Caco-2 (cell line): Measurements from ENCODE around the gene ZNF764. TPM values are rescaled to one million over a fixed set of nuclear protein-coding genes. Genes with fewer than 3 reads are reported as not detected.

Experiments
- BruUV-seq: library from RNA; stranded (reverse); fragments of 400-500 nt; replicated peaks from 2 replicates; lab custom pipeline; 2021; lab: Mats Ljungman, UMichigan
- CTCF ChIA-PET: fragments of 300-600 bp; sonication (Branson Sonifier 250); formaldehyde crosslinking; loops from one replicate; lab custom pipeline; 2022; ENCODE audit warnings: antibody characterized with exemption; lab: Charles Lee
- POLR2A ChIA-PET: fragments of 300-600 bp; sonication (Branson Sonifier 250); formaldehyde crosslinking; loops from one replicate; lab custom pipeline; 2022; ENCODE audit warnings: antibody characterized with exemption; lab: Charles Lee
- DNase-seq, 2 experiments: peaks; one replicate each; pipeline versions ENCODE4 v3.0.0 to v3.0.0-alpha.2; 2020 to 2022
- H3K27me3 ChIP-seq: replicated peaks from 2 replicates; pipeline ENCODE4 v1.6.0; 2011; ENCODE audit warnings: low read length; ENCODE audit not compliant: control insufficient read depth, insufficient read depth
- H3K36me3 ChIP-seq: 2 replicates; pipeline ENCODE4 v1.5.1; 2011; ENCODE audit warnings: low read length; ENCODE audit not compliant: control insufficient read depth, insufficient read depth
- H3K4me1 ChIP-seq: fragments of 250-450 bp; sonication (Bioruptor Pico); 2 replicates; pipeline ENCODE4 v1.5.1; 2020; ENCODE audit warnings: mild to moderate bottlenecking
- H3K4me3 ChIP-seq: 2 replicates; pipeline ENCODE4 v1.5.1; 2011; ENCODE audit warnings: low read depth, mild to moderate bottlenecking, control low read depth, low read length
- H3K9me3 ChIP-seq: fragments of 250-450 bp; sonication (Bioruptor Pico); 2 replicates; pipeline ENCODE4 v1.5.1; 2020; ENCODE audit warnings: mild to moderate bottlenecking, moderate library complexity
- H3K27ac Mint-ChIP-seq: one replicate; pipeline ENCODE4 v1.8.0; 2022; ENCODE audit warnings: mixed read lengths; ENCODE audit not compliant: unreplicated experiment
- H3K27me3 Mint-ChIP-seq: one replicate; pipeline ENCODE4 v1.8.0; 2022; ENCODE audit warnings: mixed read lengths; ENCODE audit not compliant: insufficient read depth, unreplicated experiment
- H3K36me3 Mint-ChIP-seq: one replicate; pipeline ENCODE4 v1.8.0; 2022; ENCODE audit warnings: mild to moderate bottlenecking, mixed read lengths; ENCODE audit not compliant: insufficient read depth, unreplicated experiment
- H3K4me1 Mint-ChIP-seq: one replicate; pipeline ENCODE4 v1.8.0; 2022; ENCODE audit warnings: low read depth, mixed read lengths; ENCODE audit not compliant: unreplicated experiment
- H3K4me3 Mint-ChIP-seq: one replicate; pipeline ENCODE4 v1.8.0; 2022; ENCODE audit warnings: mild to moderate bottlenecking, moderate library complexity, mixed read lengths; ENCODE audit not compliant: unreplicated experiment
- H3K9me3 Mint-ChIP-seq: one replicate; pipeline ENCODE4 v1.8.0; 2022; ENCODE audit warnings: mixed read lengths; ENCODE audit not compliant: unreplicated experiment
- intact Hi-C: fragments of 100-400 bp; cut with micrococcal nuclease; formaldehyde crosslinking; loops from one replicate; pipeline ENCODE4 v1.10.0; 2022; ENCODE audit not compliant: unreplicated experiment
- microRNA-seq: library from miRNA; unstranded; fragments of <30 nt; microRNA quantifications from one replicate; pipeline ENCODE4 v1.2.0, GENCODE V29; 2022
- total RNA-seq: library from RNA; stranded (reverse); gene quantifications from 2 replicates; pipeline ENCODE4 v1.2.3, GENCODE V29; 2022
- TF ChIP-seq, protein P1 (sequence below), 2 experiments: fragments of 200-600 bp in 1 of 2; IDR thresholded peaks; 1 replicate in 1 of 2; 2 replicates in 1 of 2; pipeline versions ENCODE4 v1.5.1 to v1.8.0; 2011 to 2022; ENCODE audit warnings: antibody characterized with exemption in 1 of 2, control low read depth in 1 of 2, inconsistent platforms in 1 of 2, low read depth in 1 of 2, low read length in 1 of 2, mild to moderate bottlenecking in 1 of 2, moderate library complexity in 1 of 2; ENCODE audit not compliant: insufficient read depth in 1 of 2, severe bottlenecking in 1 of 2, unreplicated experiment in 1 of 2

The ZNF764 gene
- total RNA-seq, 1 experiment from 2014 or later = 8.5 TPM

DNA sequence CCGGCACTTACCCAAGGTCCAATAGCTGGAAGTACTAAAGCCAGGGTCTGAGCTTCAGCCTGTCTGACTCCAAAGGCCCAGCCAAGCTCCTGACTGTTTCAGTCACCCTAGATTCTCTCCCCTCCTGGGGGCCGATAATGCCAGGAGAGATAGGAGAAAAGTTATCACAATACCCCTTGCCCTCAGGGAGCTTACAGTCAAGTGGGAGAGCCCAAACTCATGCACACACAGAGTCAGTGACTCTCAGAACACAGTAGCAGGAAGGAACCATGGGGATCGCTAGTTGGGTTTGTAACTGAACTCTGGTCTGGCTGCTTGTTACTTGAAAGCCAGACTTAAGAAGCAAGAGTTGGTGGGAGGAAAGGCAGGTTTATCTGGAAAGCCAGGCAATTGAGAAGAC, 46.7 kb downstream of the ZNF764 start:
- TF ChIP-seq, protein P1, sequence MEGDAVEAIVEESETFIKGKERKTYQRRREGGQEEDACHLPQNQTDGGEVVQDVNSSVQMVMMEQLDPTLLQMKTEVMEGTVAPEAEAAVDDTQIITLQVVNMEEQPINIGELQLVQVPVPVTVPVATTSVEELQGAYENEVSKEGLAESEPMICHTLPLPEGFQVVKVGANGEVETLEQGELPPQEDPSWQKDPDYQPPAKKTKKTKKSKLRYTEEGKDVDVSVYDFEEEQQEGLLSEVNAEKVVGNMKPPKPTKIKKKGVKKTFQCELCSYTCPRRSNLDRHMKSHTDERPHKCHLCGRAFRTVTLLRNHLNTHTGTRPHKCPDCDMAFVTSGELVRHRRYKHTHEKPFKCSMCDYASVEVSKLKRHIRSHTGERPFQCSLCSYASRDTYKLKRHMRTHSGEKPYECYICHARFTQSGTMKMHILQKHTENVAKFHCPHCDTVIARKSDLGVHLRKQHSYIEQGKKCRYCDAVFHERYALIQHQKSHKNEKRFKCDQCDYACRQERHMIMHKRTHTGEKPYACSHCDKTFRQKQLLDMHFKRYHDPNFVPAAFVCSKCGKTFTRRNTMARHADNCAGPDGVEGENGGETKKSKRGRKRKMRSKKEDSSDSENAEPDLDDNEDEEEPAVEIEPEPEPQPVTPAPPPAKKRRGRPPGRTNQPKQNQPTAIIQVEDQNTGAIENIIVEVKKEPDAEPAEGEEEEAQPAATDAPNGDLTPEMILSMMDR (IDR thresholded peaks at IDR 0.05; ENCODE audit: insufficient read depth in 1 of 2, low read depth in 1 of 2, low read length in 1 of 2, severe bottlenecking in 1 of 2, unreplicated experiment in 1 of 2) = no peak
- H3K4me1 ChIP-seq = no peaks in the 10 kb centered on the region
- H3K27me3 Mint-ChIP-seq = no peaks in the 10 kb centered on the region
- H3K4me1 Mint-ChIP-seq = no peaks in the 10 kb centered on the region
- no TSS peak for BruUV-seq
- intact Hi-C loops = no loop called here
- H3K36me3 Mint-ChIP-seq = no peaks in the 10 kb centered on the region
- H3K4me3 ChIP-seq = no peak overlapping the region
- H3K9me3 ChIP-seq = no peaks in the 10 kb centered on the region
- no peaks in the 10 kb centered on the region for H3K36me3 ChIP-seq
- POLR2A ChIA-PET = interaction anchor here (0.6 kb wide), 1 partner anchor 54 kb away, joined by 3 read pairs; no protein-coding TSS in a partner anchor
- no peaks in the 10 kb centered on the region for H3K27me3 ChIP-seq
- no peak overlapping the region for H3K27ac Mint-ChIP-seq
- no peak for DNase-seq
- no peaks in the 10 kb centered on the region for H3K9me3 Mint-ChIP-seq
- no peak overlapping the region for H3K4me3 Mint-ChIP-seq
- CTCF ChIA-PET = no interaction called here

DNA sequence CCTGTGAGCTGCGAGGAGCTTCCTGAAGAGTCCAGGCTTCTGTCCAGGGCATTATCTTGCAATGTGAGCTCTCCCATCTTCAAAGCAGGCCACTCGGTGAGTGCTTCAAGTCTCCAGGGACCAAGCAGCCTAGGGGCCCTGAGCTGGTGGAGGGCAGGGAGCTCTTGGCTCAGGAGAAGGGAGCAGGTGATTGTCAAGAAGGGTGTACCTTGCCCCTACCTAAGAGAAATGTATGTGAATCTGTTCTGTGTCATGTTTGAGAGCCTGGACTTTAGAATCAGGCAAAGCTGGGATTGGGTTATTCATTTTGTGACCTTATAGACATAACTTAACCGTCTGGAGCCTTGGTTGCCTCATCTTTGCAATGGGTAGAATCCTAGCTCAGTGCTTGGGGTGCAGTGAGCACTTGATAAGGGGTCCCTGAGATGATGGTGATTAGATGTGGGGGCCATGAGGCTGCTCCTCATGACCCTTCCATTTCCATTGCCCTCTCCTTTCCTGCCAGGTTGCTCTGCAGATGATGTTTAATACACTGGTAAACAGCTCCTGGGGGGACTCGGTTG, 47.7 kb downstream of the ZNF764 start:
- Histone ChIP-seq H3K27me3 (no peaks in the 10 kb centered on the region), H3K4me1 (no peaks in the 10 kb centered on the region), H3K9me3 (no peaks in the 10 kb centered on the region), H3K36me3 (no peaks in the 10 kb centered on the region), H3K4me3 (no peak overlapping the region)
- H3K27ac Mint-ChIP-seq = no peak overlapping the region
- BruUV-seq = no TSS peak
- no peaks in the 10 kb centered on the region for H3K9me3 Mint-ChIP-seq
- TF ChIP-seq, protein P1 (IDR thresholded peaks at IDR 0.05; ENCODE audit: insufficient read depth in 1 of 2, low read depth in 1 of 2, low read length in 1 of 2, severe bottlenecking in 1 of 2, unreplicated experiment in 1 of 2) = no peak
- H3K36me3 Mint-ChIP-seq = no peaks in the 10 kb centered on the region
- no peak overlapping the region for H3K4me3 Mint-ChIP-seq
- no peaks in the 10 kb centered on the region for H3K4me1 Mint-ChIP-seq
- DNase-seq = no peak
- ChIA-PET CTCF (no interaction called here), POLR2A (interaction anchor here (0.6 kb wide), 1 partner anchor 181 kb away, joined by 4 read pairs; no protein-coding TSS in a partner anchor)
- intact Hi-C loops = no loop called here
- H3K27me3 Mint-ChIP-seq = no peaks in the 10 kb centered on the region

DNA sequence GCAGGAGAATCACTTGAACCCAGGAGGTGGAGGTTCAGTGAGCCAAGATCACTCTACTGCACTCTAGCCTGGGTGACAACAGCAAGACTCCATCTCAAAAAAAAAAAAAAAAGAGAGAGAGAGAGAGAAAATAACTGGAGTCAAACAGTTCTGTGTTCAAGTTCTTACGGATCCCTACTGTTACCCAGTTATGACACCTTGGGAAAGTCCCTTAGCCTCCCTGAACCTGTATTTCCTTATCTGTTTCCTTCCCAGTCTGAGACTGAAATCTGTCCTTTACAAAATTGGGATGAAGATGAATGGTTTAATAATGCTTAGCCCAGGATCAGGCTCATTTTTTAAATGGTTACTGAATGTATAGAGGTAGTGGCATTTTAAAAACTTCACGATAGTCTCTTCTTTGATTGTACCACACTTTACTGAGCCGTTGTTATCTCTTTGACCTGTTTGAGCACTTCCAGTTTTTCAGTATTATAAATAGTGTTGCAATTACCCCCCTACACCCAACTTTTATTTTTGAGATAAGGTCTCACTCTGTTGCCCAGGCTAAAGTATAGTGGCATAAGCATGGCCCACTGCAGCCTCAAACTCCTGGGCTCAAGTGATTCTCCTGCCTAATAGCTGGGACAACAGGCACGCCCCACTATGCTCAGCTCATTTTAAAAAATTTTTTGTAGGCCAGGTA, 49.0 kb downstream of the ZNF764 start:
- no peaks in the 10 kb centered on the region for H3K9me3 Mint-ChIP-seq
- H3K4me3 ChIP-seq = no peak overlapping the region
- no peaks in the 10 kb centered on the region for H3K36me3 ChIP-seq
- CTCF ChIA-PET = no interaction called here
- H3K36me3 Mint-ChIP-seq = no peaks in the 10 kb centered on the region
- intact Hi-C loops = no loop called here
- H3K4me3 Mint-ChIP-seq = no peak overlapping the region
- no peaks in the 10 kb centered on the region for H3K4me1 ChIP-seq
- no peaks in the 10 kb centered on the region for H3K27me3 ChIP-seq
- H3K27ac Mint-ChIP-seq = no peak overlapping the region
- no peaks in the 10 kb centered on the region for H3K4me1 Mint-ChIP-seq
- H3K27me3 Mint-ChIP-seq = no peaks in the 10 kb centered on the region
- no TSS peak for BruUV-seq
- no peaks in the 10 kb centered on the region for H3K9me3 ChIP-seq
- TF ChIP-seq, protein P1 (IDR thresholded peaks at IDR 0.05; ENCODE audit: insufficient read depth in 1 of 2, low read depth in 1 of 2, low read length in 1 of 2, severe bottlenecking in 1 of 2, unreplicated experiment in 1 of 2) = no peak
- DNase-seq = no peak
- POLR2A ChIA-PET = no interaction called here

Small RNA genes within 50 kb of the gene (microRNA-seq; reads per million reads assigned to microRNA genes)
- gene MIR4518 = not detected

Other genes starting within 250 kb of the ZNF764 start
- 50.1 and 51.8 TPM in 2 replicates for gene CD2BP2, start 203.1 kb downstream of the ZNF764 start, total RNA-seq
- gene TBC1D10B, start 187.9 kb downstream of the ZNF764 start, total RNA-seq = 36.9 and 40.5 TPM in 2 replicates
- 2.7 and 2.9 TPM in 2 replicates for gene MYL11, start 183.6 kb downstream of the ZNF764 start, total RNA-seq
- gene SEPTIN1, start 175.8 kb downstream of the ZNF764 start, total RNA-seq = 0.21 and 0.34 TPM in 2 replicates
- 12.8 and 13.4 TPM in 2 replicates for gene ZNF48, start 163.0 kb downstream of the ZNF764 start, total RNA-seq
- 4.7 and 5.8 TPM in 2 replicates for gene ZNF771, start 150.8 kb downstream of the ZNF764 start, total RNA-seq
- gene DCTPP1, start 128.3 kb downstream of the ZNF764 start, total RNA-seq = 51.1 and 53.2 TPM in 2 replicates
- gene SEPHS2, start 112.5 kb downstream of the ZNF764 start, total RNA-seq = 80.2 and 91.6 TPM in 2 replicates
- gene ITGAL, start 85.6 kb downstream of the ZNF764 start, total RNA-seq = 0.57 TPM in 1 of 2 replicates, not detected in the other
- 30.3 and 30.6 TPM in 2 replicates for gene ZNF768, start 31.8 kb downstream of the ZNF764 start, total RNA-seq
- gene ZNF747, start 23.5 kb downstream of the ZNF764 start, total RNA-seq = 6.9 and 8.1 TPM in 2 replicates
- gene ZNF688, start 13.3 kb upstream of the ZNF764 start, total RNA-seq = 6.2 and 10.0 TPM in 2 replicates
- 13.5 and 13.6 TPM in 2 replicates for gene ZNF785, start 27.3 kb upstream of the ZNF764 start, total RNA-seq
- gene ZNF689, start 52.0 kb upstream of the ZNF764 start, total RNA-seq = 11.4 and 11.7 TPM in 2 replicates
- gene PRR14, start 92.6 kb upstream of the ZNF764 start, total RNA-seq = 26.3 and 28.2 TPM in 2 replicates
- gene FBRS, start 100.1 kb upstream of the ZNF764 start, total RNA-seq = 46.1 and 47.9 TPM in 2 replicates
- 56.1 and 57.4 TPM in 2 replicates for gene SRCAP, start 140.8 kb upstream of the ZNF764 start, total RNA-seq
- gene PHKG2, start 190.1 kb upstream of the ZNF764 start, total RNA-seq = 40.8 and 48.6 TPM in 2 replicates
- gene CFAP119, start 203.7 kb upstream of the ZNF764 start, total RNA-seq = 4.0 and 4.5 TPM in 2 replicates
- 94.0 and 97.6 TPM in 2 replicates for gene RNF40, start 203.9 kb upstream of the ZNF764 start, total RNA-seq
- gene ZNF629, start 228.8 kb upstream of the ZNF764 start, total RNA-seq = 18.9 and 20.6 TPM in 2 replicates